DMS53 treated with DMSO at 0.1 percent for 48 hours (cell line): ENCODE measurements around the gene RECQL5.
A peak's percentile ranks its signal among the peaks of the same experiment; 100 is the strongest.

ENCODE experiments used
- DNase-seq: peaks from one replicate; lab custom pipeline; 2025; ENCODE audit not compliant: unreplicated experiment; lab: John Stamatoyannopoulos, UW

RECQL5 gene

DNA sequence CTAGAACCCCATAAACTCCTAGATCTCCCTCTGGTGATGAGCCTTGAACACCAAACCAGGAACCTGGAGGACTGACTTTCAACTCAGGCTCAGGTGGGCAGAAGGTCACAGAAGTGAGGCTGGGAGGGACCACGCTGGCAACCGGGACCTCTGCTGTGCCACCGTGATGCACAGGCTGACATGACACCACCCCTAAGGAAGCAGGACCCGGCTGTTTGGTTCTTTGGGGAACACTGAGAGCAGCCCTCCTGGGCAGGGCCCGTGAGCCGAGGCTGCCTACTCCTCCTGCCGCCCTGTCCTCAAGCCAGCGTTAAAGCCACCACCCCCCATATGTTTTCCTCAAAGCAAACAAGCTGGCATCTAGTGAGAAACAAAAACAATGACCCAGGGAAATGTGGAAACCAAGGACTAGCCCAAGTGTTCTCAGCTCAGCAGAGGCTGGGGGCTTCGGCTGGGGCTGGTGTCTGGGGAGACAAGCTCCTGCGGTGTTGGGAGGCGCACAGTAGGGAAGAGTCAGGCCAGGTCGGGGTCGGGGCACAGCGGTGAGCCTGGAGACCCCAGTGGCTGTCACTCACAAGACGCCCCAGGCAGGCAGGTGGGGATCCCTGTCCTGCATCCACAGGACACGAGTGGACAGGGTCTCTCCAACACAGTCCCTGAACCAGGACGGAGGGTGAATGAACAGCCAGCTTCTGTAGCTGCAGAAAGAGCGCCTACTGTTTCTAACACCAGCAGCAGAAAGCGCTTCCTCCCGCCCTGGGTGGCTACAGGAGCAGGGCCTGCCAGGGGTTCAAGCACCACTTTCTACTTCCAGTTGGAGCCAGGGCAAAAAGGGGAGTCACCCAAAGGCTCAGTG is 32.0 kb downstream of the RECQL5 start:
- no peak for DNase-seq

DNA sequence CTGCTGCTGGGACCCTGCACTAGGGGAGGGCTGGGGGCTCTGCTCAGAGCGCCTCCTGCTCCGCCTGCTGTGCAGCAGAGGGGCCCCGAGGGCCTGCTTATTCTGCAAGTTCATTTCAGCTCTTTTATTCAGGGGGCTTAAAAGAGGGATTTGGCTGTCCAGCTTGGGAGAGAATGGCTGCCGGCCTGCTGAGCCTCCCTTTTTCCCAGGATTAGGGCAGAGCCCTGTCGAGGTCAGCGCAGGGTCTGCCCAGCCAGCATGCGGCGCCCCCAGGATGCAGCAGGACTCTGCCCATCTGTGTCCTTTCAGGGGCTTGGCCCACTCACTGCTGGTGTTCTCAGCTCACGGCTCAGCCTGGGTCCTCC is 32.6 kb downstream of the RECQL5 start:
- DNase-seq, result no peak

DNA sequence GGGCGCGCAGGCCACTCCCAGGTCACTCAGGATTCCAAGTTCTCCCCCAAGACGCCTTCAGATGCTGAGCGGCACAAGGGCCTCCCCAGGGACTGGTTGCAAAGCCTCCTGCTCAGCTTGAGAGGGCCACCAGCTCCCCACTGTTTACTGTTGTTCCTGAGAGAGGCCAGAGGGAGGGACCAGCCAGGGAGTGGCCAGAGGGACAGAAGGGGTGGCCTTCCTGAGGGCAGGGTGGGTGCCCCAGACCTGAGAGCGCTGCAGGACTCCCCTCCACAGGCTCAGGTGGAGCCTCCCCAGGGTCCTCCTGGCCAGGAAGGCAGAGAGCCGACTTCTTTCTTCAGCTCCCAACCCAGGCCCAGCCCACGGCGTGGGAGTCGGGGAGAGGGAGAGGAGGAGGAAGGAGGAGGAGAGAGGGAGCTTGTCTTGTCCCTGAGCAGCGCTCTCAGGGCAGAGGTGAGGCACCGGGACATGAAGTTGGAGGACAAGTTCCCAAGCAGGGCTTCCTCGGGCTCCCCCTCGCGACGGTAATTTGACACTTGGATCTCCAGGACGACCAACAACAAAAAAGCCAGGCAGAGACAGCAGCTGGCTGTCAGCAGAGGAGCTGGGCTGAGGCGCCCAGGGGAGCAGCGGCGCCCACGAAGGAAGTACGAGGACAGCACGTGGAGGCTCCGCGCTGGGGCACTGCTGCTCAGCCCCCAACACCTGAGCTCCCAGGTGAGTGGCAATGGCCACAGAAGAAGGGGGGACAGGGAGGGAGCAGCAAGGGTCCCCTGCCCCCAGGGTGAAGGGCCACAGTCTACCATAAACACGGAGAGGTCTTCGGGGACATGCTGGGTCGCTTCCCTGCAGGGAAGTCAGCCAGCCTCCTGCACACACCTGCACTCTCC is 33.2 kb downstream of the RECQL5 start:
- peak; percentile 90 for DNase-seq

DNA sequence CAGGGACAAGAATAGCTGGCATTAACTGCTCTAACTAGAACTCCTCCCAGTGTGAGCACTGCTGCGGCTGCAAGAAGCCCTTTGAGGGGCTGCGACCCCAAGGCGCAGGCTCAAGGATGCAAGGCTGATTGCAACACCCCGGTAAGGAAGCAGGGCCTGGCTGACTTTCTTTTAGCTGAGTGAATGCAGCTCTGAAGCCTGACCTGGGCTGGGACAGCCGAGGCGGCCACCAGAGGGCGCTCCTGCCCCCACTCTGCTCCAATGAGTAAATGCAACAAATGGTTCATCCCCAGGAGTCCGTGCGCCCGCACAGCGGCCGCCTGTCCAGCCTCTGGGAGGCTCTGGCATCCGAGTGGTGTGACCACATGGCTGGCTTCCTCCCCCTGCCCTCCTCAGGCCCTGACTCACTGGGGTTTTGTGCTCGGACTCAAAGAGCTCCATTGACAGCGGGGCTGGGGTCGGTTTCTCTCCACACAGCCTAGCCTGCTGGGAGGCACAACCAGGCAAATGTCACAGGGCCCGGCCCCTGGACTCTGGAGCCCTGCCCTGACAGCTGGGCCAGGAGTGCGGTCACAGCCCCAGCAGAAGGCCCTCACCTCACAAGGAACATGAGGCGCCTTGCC is 34.0 kb downstream of the RECQL5 start, which contains the start of gene SMIM5:
SMIM5 (plus strand) TSS at position 572 of the 623 bp plus-strand sequence. CDS start 6,768 bp downstream, outside the sequence.
- DNase-seq, result peak; percentile 77

DNA sequence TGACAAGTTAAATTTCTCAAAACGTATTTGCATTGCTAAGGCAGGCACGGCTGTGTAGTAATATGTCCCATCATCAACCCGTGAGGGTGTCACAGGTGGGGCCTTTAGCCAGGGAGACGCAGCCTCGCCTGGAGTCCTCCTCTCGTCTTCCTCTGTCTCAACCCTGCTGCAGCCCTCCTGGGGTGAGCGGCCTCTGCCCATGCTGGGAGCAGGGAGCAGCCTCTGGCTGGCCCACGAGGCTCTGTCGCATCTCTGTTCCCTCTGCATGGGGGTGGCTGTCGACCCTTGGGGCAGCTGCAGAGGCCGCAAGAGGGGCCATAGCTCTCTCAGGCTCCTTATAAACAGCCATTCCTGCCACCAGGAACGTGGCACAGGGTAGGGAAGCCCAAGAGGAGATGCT is 34.5 kb downstream of the RECQL5 start:
- no peak for DNase-seq

DNA sequence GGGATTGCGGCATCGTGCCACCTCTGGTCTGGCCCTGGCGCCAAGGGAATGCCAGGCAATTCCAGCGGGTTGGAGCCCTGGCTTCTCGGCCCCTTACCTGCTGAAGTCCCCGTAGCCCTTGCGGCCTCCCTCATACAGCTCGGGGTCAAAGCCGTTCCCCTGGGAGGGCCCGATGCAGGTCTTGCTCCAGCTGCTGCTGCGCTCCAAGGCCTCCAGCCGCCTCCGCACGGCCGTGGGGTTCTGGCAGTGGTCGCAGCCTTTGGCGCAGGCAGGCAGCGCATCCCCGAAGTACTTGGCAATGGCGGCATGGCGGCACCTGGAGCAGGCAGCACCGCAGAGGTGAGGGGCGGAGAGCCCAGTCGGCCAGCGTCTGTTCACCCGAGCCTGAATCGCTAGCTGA is 35.6 kb downstream of the RECQL5 start:
- no peak for DNase-seq

DNA sequence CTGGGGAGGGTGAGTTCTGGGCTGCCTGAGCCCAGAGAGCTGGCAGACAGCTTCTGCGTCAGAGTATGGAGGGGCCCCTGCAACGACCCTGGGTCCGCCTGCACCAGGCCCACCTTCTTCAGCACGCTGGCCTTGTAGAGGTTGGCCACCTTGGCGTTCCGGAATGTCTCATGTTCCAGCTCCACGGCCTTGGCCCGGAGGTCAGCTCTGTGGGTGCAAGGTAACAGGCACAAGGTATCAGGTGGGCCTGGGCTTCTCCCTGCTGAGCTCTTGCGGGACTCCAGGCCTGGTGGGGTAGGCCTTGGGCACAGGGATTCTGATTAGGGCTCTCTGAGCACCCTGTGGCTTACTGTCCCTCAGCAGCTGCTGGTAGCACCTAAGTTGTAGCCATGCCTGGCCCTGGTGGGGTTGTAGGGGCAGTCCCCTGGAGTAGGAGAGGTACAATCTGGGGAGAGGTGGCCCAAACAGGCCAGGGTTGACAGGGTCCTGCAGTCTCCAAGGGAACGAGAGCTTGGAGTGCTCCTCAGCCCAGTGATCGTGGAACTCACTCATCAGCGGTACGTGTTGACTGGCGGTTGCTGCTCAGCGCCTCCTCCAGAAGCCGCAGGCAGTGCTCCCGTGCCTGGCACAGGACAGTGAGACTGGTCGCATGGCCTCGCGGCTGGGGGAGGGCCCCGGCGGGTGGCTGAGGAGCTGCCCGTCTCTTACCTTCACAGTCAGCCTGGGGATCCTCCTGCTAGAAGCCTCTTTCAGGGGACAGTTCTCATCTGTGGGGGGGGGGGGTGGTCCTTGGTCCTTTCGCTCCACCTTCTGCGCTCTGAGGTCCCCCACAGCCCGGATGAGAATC is 36.7 kb downstream of the RECQL5 start:
- no peak for DNase-seq

DNA sequence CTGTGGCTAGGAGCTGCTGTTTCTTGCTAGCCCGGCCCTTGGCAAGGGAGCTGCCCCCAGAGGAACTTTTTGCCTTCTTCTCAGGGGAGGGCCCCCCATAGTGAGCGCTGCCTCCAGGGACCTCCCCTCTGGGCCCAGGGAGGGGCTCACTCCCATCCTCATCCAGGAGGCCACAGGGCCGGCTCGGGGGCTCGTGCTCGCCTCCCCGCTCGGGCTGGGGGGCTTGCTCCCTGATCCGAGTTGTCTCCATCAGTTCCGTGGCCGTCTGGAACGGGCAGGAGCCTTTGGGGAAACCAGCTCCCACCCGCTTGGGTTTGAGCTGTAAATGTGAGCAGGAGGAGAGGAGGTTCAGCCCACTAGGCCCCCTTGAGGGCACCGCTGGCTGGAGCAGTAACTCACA is 37.8 kb downstream of the RECQL5 start:
- DNase-seq, result no peak

DNA sequence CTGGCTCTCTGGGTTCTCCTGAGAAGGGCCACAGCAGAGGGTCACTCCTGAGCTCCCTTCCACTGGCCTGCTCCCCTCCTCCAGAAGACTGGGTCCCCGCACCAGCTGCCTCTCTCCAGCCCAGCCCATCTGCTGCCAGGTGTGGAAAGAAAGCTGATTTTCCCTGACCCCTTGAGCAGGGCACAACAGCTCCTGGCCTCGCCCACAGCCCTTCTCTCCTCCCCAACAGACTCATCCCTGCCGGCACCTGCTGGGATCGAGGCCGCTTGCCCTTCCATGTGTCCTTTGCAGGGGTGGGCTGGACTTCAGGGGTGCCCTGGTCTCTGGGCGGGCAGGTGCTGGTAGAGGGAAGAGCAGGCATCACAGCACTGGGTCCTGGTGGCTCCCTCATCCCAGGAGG is 38.5 kb downstream of the RECQL5 start:
- no peak for DNase-seq

DNA sequence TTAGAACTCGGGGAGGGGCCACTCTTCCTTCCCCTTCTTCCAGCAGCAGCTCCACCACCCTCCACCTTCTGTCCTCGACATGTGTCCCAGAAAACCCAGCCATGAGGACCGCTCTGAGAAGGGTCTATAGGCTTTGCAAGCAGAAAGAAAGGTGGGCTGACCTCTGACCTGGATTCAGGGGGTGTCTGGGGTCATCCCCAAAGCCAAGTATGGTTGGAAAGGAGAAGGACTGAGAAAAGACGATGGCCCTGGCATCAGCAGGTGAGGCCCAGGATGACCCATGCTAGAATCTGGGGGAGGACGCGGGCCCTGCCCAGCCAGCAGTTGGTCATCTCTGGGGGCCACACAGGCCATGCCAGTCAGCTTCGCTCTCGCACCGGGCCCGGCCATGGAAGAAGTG is 39.9 kb downstream of the RECQL5 start:
- no peak for DNase-seq

DNA sequence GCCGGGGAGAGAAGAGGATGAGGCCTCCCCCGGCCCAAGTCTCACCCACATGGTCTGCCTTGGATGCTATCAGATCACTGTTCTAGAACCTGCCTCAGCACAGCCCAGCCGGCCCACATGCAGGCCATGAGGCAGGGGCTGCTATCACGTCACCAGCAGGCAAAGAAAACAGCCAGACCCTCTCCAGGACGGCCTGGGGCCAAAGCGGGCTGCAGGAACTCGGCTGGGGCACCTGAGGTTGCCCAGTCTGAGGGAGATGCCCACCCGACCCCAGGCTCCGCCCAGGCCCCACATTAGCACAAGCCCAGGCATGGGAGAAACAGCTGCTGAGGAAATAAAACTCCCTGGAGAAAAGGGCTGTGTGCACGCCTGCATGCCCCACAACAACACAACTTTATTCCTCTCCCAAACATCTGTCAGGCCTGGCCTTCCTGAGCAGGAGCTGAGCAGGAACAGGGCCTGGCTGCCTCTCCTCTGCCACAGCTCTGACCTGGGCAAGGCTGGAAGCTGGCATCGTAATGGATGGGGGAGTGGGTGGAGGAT is 40.4 kb downstream of the RECQL5 start:
- DNase-seq, result no peak

DNA sequence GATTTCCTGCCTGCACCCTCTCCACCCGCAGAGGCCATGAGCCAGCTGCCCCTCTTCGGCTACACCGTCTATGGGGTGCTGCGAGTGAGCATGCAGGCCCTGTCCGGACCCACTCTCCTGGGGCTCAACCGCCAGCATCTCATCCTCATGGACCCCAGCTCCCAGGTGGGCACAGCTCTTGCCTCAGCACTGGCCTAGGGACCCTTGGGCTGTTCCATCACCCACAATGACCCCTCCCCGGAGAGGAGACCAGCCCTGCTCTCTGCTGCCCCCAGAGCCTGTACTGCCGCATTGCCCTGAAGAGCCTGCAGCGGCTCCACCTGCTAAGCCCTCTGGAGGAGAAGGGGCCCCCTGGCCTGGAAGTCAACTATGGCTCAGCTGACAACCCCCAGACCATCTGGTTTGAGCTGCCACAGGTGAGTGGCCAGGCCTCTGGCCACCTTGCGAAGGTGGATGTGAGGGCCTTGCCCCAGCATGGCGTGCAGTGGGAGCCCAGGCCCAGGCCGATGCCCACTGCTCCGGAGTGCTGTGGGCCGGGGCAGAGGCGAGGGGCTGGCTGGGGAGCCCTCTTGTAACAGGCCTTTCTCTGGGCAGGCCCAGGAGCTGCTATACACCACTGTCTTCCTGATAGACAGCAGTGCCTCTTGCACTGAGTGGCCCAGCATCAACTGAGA is 41.0 kb downstream of the RECQL5 start:
- DNase-seq, result no peak

DNA sequence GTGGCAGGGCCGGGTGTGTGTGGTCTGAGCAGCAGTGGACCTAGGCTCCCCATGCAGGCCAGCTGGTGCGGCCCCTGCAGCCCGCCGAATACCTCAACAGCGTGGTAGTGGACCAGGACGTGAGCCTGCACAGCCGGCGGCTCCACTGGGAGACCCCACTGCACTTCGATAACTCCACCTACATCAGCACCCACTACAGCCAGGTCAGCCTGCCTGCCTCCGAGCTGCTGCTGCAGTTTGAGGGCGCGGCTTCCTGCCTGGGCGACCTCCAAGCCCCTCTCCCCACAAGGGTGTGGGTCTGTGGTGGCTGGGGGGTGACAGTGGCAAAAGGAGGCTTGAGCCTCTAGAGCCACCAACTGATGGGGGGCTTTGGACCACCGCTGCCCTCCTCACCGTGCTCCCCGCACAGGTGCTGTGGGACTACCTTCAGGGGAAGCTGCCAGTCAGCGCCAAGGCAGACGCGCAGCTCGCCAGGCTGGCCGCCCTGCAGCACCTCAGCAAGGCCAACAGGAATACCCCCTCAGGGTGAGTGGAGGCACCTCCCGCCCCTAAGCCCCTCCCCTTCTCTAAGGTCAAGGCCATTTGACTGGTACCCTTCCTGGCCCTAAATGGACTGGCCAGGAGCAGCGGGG is 42.1 kb downstream of the RECQL5 start:
- DNase-seq, result no peak

DNA sequence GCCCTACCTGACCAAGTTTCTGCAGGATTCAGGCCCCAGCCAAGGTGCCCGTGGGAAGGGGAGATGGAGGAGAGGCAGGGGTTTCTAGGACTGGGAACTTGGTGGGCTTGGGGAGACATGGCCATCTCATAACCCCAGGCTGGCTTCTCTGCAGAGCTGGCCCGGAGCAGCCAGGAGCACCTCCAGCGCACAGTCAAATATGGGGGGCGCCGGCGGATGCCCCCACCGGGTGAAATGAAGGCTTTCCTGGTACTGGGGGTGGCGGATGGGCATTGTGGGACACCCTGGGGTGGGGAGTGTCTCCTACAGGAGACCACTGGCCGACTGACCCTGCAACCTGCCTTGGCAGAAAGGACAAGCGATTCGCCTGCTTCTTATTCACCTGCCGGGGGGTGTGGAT is 42.9 kb downstream of the RECQL5 start:
- no peak for DNase-seq

DNA sequence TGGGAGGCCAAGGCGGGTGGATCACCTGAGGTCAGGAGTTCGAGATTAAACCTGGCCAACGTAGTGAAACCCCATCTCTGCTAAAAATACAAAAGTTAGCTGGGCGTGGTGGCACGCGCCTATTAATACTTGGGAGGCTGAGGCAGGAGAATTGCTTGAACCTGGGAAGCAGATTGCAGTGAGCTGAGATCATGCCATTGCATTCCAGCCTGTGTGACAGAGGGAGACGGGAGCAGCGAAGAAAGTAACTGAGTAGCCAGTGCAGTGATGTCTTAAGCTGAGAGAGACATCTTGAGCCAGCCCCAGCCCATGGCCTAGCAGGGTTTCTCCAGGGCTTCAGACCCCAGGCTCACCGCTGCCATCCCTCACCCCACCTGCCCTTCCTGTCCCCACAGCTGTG is 43.6 kb downstream of the RECQL5 start:
- no peak for DNase-seq

DNA sequence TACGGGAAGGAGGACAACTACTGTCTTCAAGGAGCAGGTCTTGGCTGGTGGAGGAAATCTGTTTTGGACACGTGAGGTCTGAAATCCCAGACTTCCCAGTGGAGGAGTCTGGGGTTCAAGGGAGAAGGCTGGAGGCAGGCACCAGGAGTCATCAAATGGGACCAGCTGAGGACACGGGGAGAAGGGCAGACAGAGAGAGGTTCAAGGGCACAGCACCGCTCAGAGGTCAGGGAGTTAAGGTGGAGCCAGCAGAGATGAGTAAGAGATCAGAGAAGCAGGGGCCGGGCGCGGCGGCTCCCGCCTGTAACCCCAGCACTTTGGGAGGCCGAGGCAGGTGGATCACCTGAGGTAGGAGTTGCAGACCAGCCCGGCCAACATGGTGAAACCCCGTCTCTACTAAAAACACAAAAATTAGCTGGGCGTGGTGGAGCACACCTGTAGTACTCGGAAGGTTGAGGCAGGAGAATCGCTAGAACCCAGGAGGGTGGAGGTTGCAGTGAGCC is 44.1 kb downstream of the RECQL5 start:
- DNase-seq, result no peak

DNA sequence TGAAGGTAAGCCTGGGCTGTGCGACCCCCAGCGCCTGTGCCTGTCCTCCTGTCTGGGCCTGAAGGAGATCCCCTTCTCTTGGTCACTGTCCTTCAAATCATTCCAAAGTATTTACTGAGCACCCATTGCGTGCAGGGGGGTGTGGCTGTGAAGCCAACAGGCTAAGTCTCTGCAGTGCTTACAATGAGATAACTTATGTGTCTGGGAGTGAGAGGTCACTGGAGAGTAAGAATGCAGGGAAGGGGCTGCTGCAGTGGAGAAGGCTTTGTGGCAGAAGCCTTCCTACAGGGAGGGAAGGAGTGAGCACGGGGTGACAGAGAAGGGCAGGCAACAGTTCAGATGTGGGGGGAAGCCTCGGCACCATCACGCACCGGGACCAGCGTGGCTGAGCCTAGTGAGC is 44.9 kb downstream of the RECQL5 start:
- DNase-seq, result no peak

DNA sequence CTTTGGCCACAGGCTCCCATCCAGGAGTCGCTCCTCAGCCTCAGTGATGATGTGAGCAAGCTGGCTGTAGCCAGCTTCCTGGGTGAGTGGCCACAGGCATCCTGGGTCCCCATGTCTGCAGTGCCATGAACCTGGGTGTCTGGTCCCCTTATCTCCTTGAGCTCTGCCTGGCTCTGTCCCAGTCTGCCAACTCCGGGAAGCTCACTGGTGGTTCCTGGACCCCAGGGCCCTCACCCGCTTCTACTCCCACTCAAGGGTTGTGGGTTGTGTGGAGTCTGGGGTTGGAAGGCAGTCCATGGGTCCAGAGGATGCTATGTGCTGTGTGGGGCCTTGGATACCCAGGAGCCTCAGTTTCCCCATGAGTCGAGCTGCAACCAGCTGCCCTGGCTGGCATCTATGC is 45.5 kb downstream of the RECQL5 start:
- DNase-seq, result no peak
